HL-60 (cell line): Measurements from ENCODE around the gene TMEM131L.

ENCODE experiments used
- GABPA ChIP-seq: IDR thresholded peaks from 2 replicates; pipeline ENCODE4 v1.6.1; 2012; ENCODE audit warnings: low read depth
- POLR2AphosphoS5 ChIP-seq: IDR thresholded peaks from 2 replicates; pipeline ENCODE4 v1.6.1; 2012; ENCODE audit warnings: low read depth
- REST ChIP-seq: IDR thresholded peaks from 2 replicates; pipeline ENCODE4 v1.6.1; 2012; ENCODE audit warnings: low read depth; ENCODE audit not compliant: insufficient replicate concordance
- SPI1 ChIP-seq: IDR thresholded peaks from 2 replicates; pipeline ENCODE4 v1.6.1; 2012; ENCODE audit warnings: low read depth, mild to moderate bottlenecking, borderline replicate concordance
- TF ChIP-seq, protein P1 (sequence below): IDR thresholded peaks from one replicate; pipeline ENCODE4 v1.5.1; 2011; ENCODE audit warnings: low read length, control low read depth, inconsistent platforms; ENCODE audit not compliant: insufficient read depth

GRCh38 chr4:153646978-153647377, 180.8 kb downstream of the TMEM131L start:
- TF ChIP-seq, protein P1, sequence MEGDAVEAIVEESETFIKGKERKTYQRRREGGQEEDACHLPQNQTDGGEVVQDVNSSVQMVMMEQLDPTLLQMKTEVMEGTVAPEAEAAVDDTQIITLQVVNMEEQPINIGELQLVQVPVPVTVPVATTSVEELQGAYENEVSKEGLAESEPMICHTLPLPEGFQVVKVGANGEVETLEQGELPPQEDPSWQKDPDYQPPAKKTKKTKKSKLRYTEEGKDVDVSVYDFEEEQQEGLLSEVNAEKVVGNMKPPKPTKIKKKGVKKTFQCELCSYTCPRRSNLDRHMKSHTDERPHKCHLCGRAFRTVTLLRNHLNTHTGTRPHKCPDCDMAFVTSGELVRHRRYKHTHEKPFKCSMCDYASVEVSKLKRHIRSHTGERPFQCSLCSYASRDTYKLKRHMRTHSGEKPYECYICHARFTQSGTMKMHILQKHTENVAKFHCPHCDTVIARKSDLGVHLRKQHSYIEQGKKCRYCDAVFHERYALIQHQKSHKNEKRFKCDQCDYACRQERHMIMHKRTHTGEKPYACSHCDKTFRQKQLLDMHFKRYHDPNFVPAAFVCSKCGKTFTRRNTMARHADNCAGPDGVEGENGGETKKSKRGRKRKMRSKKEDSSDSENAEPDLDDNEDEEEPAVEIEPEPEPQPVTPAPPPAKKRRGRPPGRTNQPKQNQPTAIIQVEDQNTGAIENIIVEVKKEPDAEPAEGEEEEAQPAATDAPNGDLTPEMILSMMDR = no peak
- TF ChIP-seq POLR2AphosphoS5 (no peak), REST (no peak), GABPA (no peak), SPI1 (no peak)
